Measurements from ENCODE around the gene ARTN. TPM values are rescaled to one million over a fixed set of nuclear protein-coding genes. Genes with fewer than 3 reads are reported as not detected.

The ARTN gene
- total RNA-seq, 5 donors from 2014 or later (not counting 1 experiment from before 2014, with no cell fraction given): 0.35 to 1.5 (median 0.51) TPM; not detected in 1

DNA sequence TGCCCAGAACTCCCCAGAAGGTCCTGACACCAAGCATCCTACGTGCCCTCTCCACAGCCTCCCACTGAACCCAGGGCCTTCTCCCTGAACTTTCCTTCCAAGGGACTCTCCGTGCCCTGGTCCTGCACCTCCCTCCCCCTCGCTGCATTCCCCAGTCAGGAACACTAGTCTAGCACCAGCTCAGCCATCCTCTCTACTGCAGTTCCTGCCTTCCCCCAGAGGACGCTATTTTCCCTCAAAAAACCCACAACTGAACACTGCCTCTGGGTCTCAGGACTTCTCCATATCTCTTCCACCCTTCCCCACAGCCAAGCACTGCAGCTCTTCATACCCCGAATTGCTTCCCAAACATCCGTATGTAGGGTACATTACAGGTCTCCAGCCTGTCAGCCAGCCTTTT, 12.6 kb upstream of the ARTN start:
- Mint-ChIP-seq H3K9me3 (no peaks in the 10 kb centered on the region), H3K4me3 (no peak overlapping the region), H3K36me3 (peaks cover 19% of the 10 kb centered on the region), H3K4me1 (peaks cover 0 to 5% (median 0%) of the 10 kb centered on the region in 3 donors), H3K27ac (no peak overlapping the region), H3K27me3 (no peaks in the 10 kb centered on the region)
- POLR2A ChIA-PET: no interaction called here
- Histone ChIP-seq H3K27me3 (replicated peaks in 1 of 2; ENCODE audit: control insufficient read depth in 2 of 2, extremely low read depth in 1 of 2, insufficient read depth in 2 of 2, low read length in 1 of 2) (no peaks in the 10 kb centered on the region), H3K4me1 (ENCODE audit: control insufficient read depth in 1 of 2, extremely low read depth in 1 of 2, insufficient read depth in 2 of 2, low read length in 2 of 2) (no peaks in the 10 kb centered on the region), H3K4me3 (ENCODE audit: control insufficient read depth in 1 of 2, extremely low read depth in 1 of 2, low read length in 1 of 2) (no peak overlapping the region), H3K27ac (ENCODE audit: low read length) (no peak overlapping the region), H3K36me3 (ENCODE audit: control insufficient read depth in 2 of 2, extremely low read depth in 1 of 2, insufficient read depth in 1 of 2, low read length in 1 of 2) (peaks cover 0 to 4% of the 10 kb centered on the region in 2 donors), H3K9me3 (no peaks in the 10 kb centered on the region)
- DNase-seq (no peak), ATAC-seq (replicated peaks in 1 of 4) (no peak)
- CTCF ChIA-PET: no interaction called here
- WGBS (ENCODE audit: insufficient coverage): 88% methylated on average over 5 of the region's 6 CpGs

- H3K27me3 ChIP-seq (replicated peaks in 1 of 2; ENCODE audit: control insufficient read depth in 2 of 2, extremely low read depth in 1 of 2, insufficient read depth in 2 of 2, low read length in 1 of 2): no peaks in the 10 kb centered on the region
- peaks cover 0 to 5% of the 10 kb centered on the region in 2 donors for H3K36me3 ChIP-seq (ENCODE audit: control insufficient read depth in 2 of 2, extremely low read depth in 1 of 2, insufficient read depth in 1 of 2, low read length in 1 of 2)
- Mint-ChIP-seq H3K27ac (no peak overlapping the region), H3K9me3 (no peaks in the 10 kb centered on the region), H3K4me1 (peaks cover 0 to under 1% (median 0%) of the 10 kb centered on the region in 3 donors), H3K27me3 (no peaks in the 10 kb centered on the region), H3K4me3 (no peak overlapping the region), H3K36me3 (peaks cover 20% of the 10 kb centered on the region)
- ATAC-seq (replicated peaks in 1 of 4) (no peak), DNase-seq (no peak)
- ChIA-PET CTCF (no interaction called here), POLR2A (no interaction called here)
- no peaks in the 10 kb centered on the region for H3K4me1 ChIP-seq (ENCODE audit: control insufficient read depth in 1 of 2, extremely low read depth in 1 of 2, insufficient read depth in 2 of 2, low read length in 2 of 2)
- H3K9me3 ChIP-seq: no peaks in the 10 kb centered on the region
- no peak overlapping the region for H3K27ac ChIP-seq (ENCODE audit: low read length)
- no peak overlapping the region for H3K4me3 ChIP-seq (ENCODE audit: control insufficient read depth in 1 of 2, extremely low read depth in 1 of 2, low read length in 1 of 2)
- WGBS (ENCODE audit: insufficient coverage): 83% methylated on average over 3 of the region's 4 CpGs
Measured at GRCh38 chr1:43924516-43924915, 9.1 kb upstream of the ARTN start.

DNA sequence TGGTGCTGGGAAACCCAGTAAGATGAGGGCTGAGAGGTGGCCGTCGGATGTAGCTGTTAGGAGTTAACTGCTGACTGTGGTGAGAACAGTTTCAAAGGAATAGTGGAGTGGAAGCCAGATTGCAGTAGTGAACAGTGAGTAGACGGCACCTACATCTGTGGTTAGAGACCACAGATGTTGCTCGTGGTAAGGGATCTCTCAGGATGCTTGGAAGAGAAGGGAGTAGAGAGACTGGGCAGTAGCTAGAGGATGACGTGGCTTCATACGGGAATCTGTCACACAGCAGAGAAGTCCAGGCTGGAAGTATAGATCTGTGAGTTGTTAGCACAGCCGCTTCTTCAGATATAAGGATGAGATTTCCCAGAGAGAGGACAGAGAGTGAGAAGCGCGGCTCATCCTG, 7.8 kb upstream of the ARTN start:
- POLR2A ChIA-PET: no interaction called here
- Mint-ChIP-seq H3K9me3 (no peaks in the 10 kb centered on the region), H3K27me3 (no peaks in the 10 kb centered on the region), H3K4me1 (no peaks in the 10 kb centered on the region), H3K36me3 (peaks cover 23% of the 10 kb centered on the region), H3K4me3 (no peak overlapping the region), H3K27ac (no peak overlapping the region)
- peaks cover 0 to 5% of the 10 kb centered on the region in 2 donors for H3K36me3 ChIP-seq (ENCODE audit: control insufficient read depth in 2 of 2, extremely low read depth in 1 of 2, insufficient read depth in 1 of 2, low read length in 1 of 2)
- H3K9me3 ChIP-seq: no peaks in the 10 kb centered on the region
- no peaks in the 10 kb centered on the region for H3K4me1 ChIP-seq (ENCODE audit: control insufficient read depth in 1 of 2, extremely low read depth in 1 of 2, insufficient read depth in 2 of 2, low read length in 2 of 2)
- WGBS (ENCODE audit: insufficient coverage): 97% methylated on average over 9 of the region's 9 CpGs
- H3K4me3 ChIP-seq (ENCODE audit: control insufficient read depth in 1 of 2, extremely low read depth in 1 of 2, low read length in 1 of 2): no peak overlapping the region
- DNase-seq (no peak), ATAC-seq (replicated peaks in 1 of 4) (no peak)
- CTCF ChIA-PET: no interaction called here
- H3K27ac ChIP-seq (ENCODE audit: low read length): no peak overlapping the region
- no peaks in the 10 kb centered on the region for H3K27me3 ChIP-seq (replicated peaks in 1 of 2; ENCODE audit: control insufficient read depth in 2 of 2, extremely low read depth in 1 of 2, insufficient read depth in 2 of 2, low read length in 1 of 2)

GRCh38 chr1:43930168-43930948, 3.2 kb upstream of the ARTN start:
- no peak overlapping the region for H3K4me3 Mint-ChIP-seq
- POLR2A ChIA-PET: no interaction called here
- peaks cover 0 to 22% of the 10 kb centered on the region in 2 experiments for H3K4me1 ChIP-seq (ENCODE audit: control insufficient read depth in 1 of 2, extremely low read depth in 1 of 2, insufficient read depth in 2 of 2, low read length in 2 of 2)
- peaks cover 0 to 3% of the 10 kb centered on the region in 2 donors for H3K36me3 ChIP-seq (ENCODE audit: control insufficient read depth in 2 of 2, extremely low read depth in 1 of 2, insufficient read depth in 1 of 2, low read length in 1 of 2)
- H3K27me3 ChIP-seq (replicated peaks in 1 of 2; ENCODE audit: control insufficient read depth in 2 of 2, extremely low read depth in 1 of 2, insufficient read depth in 2 of 2, low read length in 1 of 2): peaks cover 3 to 36% of the 10 kb centered on the region in 2 experiments
- WGBS (ENCODE audit: insufficient coverage): 92% methylated on average over 10 of the region's 10 CpGs
- H3K9me3 ChIP-seq: no peaks in the 10 kb centered on the region
- H3K27me3 Mint-ChIP-seq: peaks cover 18 to 25% of the 10 kb centered on the region in 2 donors
- DNase-seq: peak in 1 of 35 experiments; percentile 28
- no peak overlapping the region for H3K27ac ChIP-seq (ENCODE audit: low read length)
- peaks cover 18 to 19% (median 18%) of the 10 kb centered on the region in 3 donors for H3K4me1 Mint-ChIP-seq
- H3K9me3 Mint-ChIP-seq: no peaks in the 10 kb centered on the region
- no peak overlapping the region for H3K4me3 ChIP-seq (ENCODE audit: control insufficient read depth in 1 of 2, extremely low read depth in 1 of 2, low read length in 1 of 2)
- CTCF ChIA-PET: interaction anchor here (0.5 to 1.6 kb wide), 3 partner anchors 17 to 170 kb away, joined by 3 to 4 read pairs (median 3); no protein-coding TSS in a partner anchor
- H3K36me3 Mint-ChIP-seq: peaks cover 13% of the 10 kb centered on the region
- H3K27ac Mint-ChIP-seq: no peak overlapping the region
- ATAC-seq (replicated peaks in 1 of 4): no peak

DNA sequence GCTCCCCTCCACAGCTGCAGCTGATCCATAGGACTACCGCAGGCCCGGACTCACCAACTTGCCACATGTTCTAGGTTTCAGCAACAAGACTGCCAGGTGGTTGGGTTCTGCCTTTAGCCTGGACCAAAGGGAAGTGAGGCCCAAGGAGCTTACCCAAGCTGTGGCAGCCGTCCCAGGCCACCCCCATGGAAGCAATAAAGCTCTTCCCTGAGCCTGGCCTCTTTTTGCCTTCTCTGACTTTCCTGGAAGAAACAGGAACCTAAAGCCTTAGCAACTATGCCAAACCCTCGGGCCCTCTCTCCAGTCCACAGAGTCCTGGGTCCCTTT, 2.7 kb upstream of the ARTN start:
- Mint-ChIP-seq H3K4me1 (peaks cover 18 to 22% (median 21%) of the 10 kb centered on the region in 3 donors), H3K27ac (no peak overlapping the region), H3K36me3 (peaks cover 8% of the 10 kb centered on the region), H3K4me3 (no peak overlapping the region), H3K9me3 (no peaks in the 10 kb centered on the region), H3K27me3 (peaks cover 22 to 29% of the 10 kb centered on the region in 2 donors)
- ATAC-seq (replicated peaks in 1 of 4): no peak
- 87% methylated on average over 4 of the region's 4 CpGs for WGBS (ENCODE audit: insufficient coverage)
- Histone ChIP-seq H3K4me3 (ENCODE audit: control insufficient read depth in 1 of 2, extremely low read depth in 1 of 2, low read length in 1 of 2) (no peak overlapping the region), H3K9me3 (no peaks in the 10 kb centered on the region), H3K27me3 (replicated peaks in 1 of 2; ENCODE audit: control insufficient read depth in 2 of 2, extremely low read depth in 1 of 2, insufficient read depth in 2 of 2, low read length in 1 of 2) (peaks cover 3 to 41% of the 10 kb centered on the region in 2 experiments), H3K27ac (ENCODE audit: low read length) (no peak overlapping the region), H3K4me1 (ENCODE audit: control insufficient read depth in 1 of 2, extremely low read depth in 1 of 2, insufficient read depth in 2 of 2, low read length in 2 of 2) (peaks cover 0 to 27% of the 10 kb centered on the region in 2 experiments), H3K36me3 (ENCODE audit: control insufficient read depth in 2 of 2, extremely low read depth in 1 of 2, insufficient read depth in 1 of 2, low read length in 1 of 2) (peaks cover 0 to 2% of the 10 kb centered on the region in 2 donors)
- ChIA-PET CTCF (interaction anchor here (0.9 to 1.6 kb wide), 3 partner anchors 16 to 168 kb away, joined by 3 to 4 read pairs (median 3); no protein-coding TSS in a partner anchor), POLR2A (interaction anchor here in 1 of 2 donors (0.6 kb wide), 1 partner anchor 15 kb away, joined by 3 read pairs; no protein-coding TSS in a partner anchor)
- no peak for DNase-seq

DNA sequence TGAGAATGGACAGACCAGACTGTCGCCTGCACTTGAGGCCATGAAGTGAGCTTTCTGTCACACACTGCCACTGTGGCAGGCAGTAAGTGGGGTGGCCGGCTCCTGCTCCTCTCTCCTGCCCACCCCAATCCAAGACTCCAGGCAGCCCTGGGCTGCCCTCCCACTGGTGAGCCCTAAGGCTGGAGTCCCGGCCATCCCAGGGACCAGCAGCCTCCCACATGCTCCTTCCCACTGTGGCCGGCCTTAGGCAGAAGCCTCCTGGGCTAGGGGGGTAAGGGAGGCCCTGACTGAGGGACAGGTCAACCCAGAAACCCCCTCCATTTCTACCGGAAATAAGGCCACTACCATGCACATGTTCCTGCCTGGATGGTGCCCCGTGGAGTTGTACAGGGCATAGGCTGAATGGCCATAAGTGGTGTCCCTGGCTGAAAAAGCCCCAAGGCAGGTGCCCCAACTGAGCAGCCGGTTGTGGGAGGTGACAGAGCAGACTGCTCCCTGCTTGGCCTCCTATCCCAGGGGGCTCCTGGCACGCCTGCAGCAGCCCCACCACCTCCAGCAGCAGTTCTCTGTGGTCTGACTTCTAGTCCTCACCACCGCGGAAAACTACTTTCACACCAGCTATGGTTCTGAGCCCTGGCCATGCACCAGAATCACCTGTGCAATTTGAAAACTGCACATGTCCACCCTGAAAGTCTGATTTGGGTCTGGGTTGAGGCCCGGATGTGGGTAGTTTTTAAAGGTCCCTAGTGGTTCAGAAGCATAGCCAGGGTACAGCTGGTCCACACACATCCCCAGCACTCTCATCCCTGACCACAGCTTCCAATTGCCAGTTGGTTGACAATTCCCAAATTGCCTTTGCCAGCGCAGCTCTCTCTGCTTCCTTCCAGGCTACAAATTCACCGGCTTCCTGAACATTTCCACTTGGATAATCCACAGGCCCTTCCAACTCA, 1.6 kb upstream of the ARTN start:
- Histone ChIP-seq H3K9me3 (no peaks in the 10 kb centered on the region), H3K4me3 (ENCODE audit: control insufficient read depth in 1 of 2, extremely low read depth in 1 of 2, low read length in 1 of 2) (no peak overlapping the region), H3K27ac (ENCODE audit: low read length) (no peak overlapping the region), H3K36me3 (ENCODE audit: control insufficient read depth in 2 of 2, extremely low read depth in 1 of 2, insufficient read depth in 1 of 2, low read length in 1 of 2) (no peaks in the 10 kb centered on the region), H3K27me3 (replicated peaks in 1 of 2; ENCODE audit: control insufficient read depth in 2 of 2, extremely low read depth in 1 of 2, insufficient read depth in 2 of 2, low read length in 1 of 2) (peaks cover 3 to 47% of the 10 kb centered on the region in 2 experiments), H3K4me1 (ENCODE audit: control insufficient read depth in 1 of 2, extremely low read depth in 1 of 2, insufficient read depth in 2 of 2, low read length in 2 of 2) (peaks cover 0 to 32% of the 10 kb centered on the region in 2 experiments)
- Mint-ChIP-seq H3K27me3 (peaks cover 22 to 34% of the 10 kb centered on the region in 2 donors), H3K27ac (no peak overlapping the region), H3K4me1 (peaks cover 18 to 25% (median 23%) of the 10 kb centered on the region in 3 donors), H3K9me3 (no peaks in the 10 kb centered on the region), H3K36me3 (peaks cover 6% of the 10 kb centered on the region), H3K4me3 (no peak overlapping the region)
- POLR2A ChIA-PET: interaction anchor here in 1 of 2 donors (0.6 kb wide), 1 partner anchor 14 kb away, joined by 3 read pairs; no protein-coding TSS in a partner anchor
- CTCF ChIA-PET: interaction anchor here (0.6 to 4.1 kb wide), 3 partner anchors 30 to 168 kb away, joined by 3 to 59 read pairs (median 5); no protein-coding TSS in a partner anchor
- DNase-seq (no peak), ATAC-seq (replicated peaks in 1 of 4) (no peak)
- 82% methylated on average over 6 of the region's 13 CpGs for WGBS (ENCODE audit: insufficient coverage)

Data from T-cell (primary cell).